22Rv1 (cell line): ENCODE results near the gene PARD3.

Experiments used
- CTCF ChIP-seq: fragments of 450-650 bp; IDR thresholded peaks from 2 replicates; pipeline ENCODE4 v1.5.1; 2017; ENCODE audit warnings: mild to moderate bottlenecking
- ZFX ChIP-seq: fragments of 450-650 bp; IDR thresholded peaks from 2 replicates; pipeline ENCODE4 v1.6.1; 2017; ENCODE audit warnings: antibody characterized with exemption, borderline replicate concordance

GRCh38 chr10:34438741-34439140 is 376.4 kb downstream of the PARD3 start:
- no peak for TF ChIP-seq CTCF
- no peak for TF ChIP-seq ZFX
